Raji (cell line): ENCODE results near the gene GPER1.

Experiments used
- POLR2A ChIP-seq: IDR thresholded peaks from 2 replicates; pipeline ENCODE4 v1.6.1; 2011; ENCODE audit warnings: low read depth, low read length, control low read depth; ENCODE audit not compliant: insufficient read depth

The GPER1 gene

GRCh38 chr7:1087952-1088920 is at the start of gene GPER1:
Gene GPER1 (plus strand): TSS chr7:1088113. CDS start chr7:1091729, 3,616 bp downstream.
- no peak for TF ChIP-seq POLR2A

GRCh38 chr7:1040790-1041189 is 47.1 kb upstream of the GPER1 start:
- no peak for TF ChIP-seq POLR2A

GRCh38 chr7:1041551-1042491 is 46.1 kb upstream of the GPER1 start:
- no peak for TF ChIP-seq POLR2A

- no peak for TF ChIP-seq POLR2A
Observed at GRCh38 chr7:1042492-1042833, 45.5 kb upstream of the GPER1 start.

- TF ChIP-seq POLR2A: no peak; the same call in 1 of the 2 replicates
Observed at GRCh38 chr7:1043552-1044188, 44.2 kb upstream of the GPER1 start.

GRCh38 chr7:1044189-1045068 is 43.5 kb upstream of the GPER1 start, which contains the start of gene GPR146:
Gene GPR146 (plus strand): TSS chr7:1044546. CDS start chr7:1057516, 12,970 bp downstream.
- peak; percentile 57; the same call in 1 of the 2 replicates for TF ChIP-seq POLR2A

GRCh38 chr7:1045069-1046063 is 42.5 kb upstream of the GPER1 start:
- TF ChIP-seq POLR2A: no peak

- TF ChIP-seq POLR2A: no peak
Observed at GRCh38 chr7:1046722-1047679, 40.9 kb upstream of the GPER1 start.

- TF ChIP-seq POLR2A: no peak
Observed at GRCh38 chr7:1049006-1049741, 38.7 kb upstream of the GPER1 start.

- no peak for TF ChIP-seq POLR2A
Observed at GRCh38 chr7:1049801-1050200, 38.1 kb upstream of the GPER1 start.

- TF ChIP-seq POLR2A: no peak
Observed at GRCh38 chr7:1050254-1050906, 37.5 kb upstream of the GPER1 start.
